GM13977 (cell line): ENCODE measurements around the gene CMYA5.

Source experiments
- DNase-seq: peaks from one replicate; pipeline ENCODE4 v3.0.0; 2012; ENCODE audit warnings: low spot score
- CTCF ChIP-seq: IDR thresholded peaks from 2 replicates; pipeline ENCODE4 v1.5.1; 2012; ENCODE audit warnings: mild to moderate bottlenecking, control low read depth; ENCODE audit not compliant: insufficient read depth; ENCODE audit errors: extremely low read depth, missing control alignments
- in situ Hi-C: fragments of 300-500 bp; cut with MboI; formaldehyde crosslinking; loops from one replicate; pipeline ENCODE4 v1.12.0; 2022; ENCODE audit warnings: low sequenced_read_pairs, low pct_unique_long_range_greater_than_20kb, mixed read lengths, inconsistent platforms; ENCODE audit not compliant: unreplicated experiment

CMYA5 gene

GRCh38 chr5:79809743-79810142 is 120.1 kb downstream of the CMYA5 start:
- TF ChIP-seq CTCF: no peak

GRCh38 chr5:79811081-79811480 is 121.4 kb downstream of the CMYA5 start:
- DNase-seq: no peak
- in situ Hi-C loops: no loop called here
- TF ChIP-seq CTCF: no peak

More at GRCh38 chr5:79809743-79810142, 120.1 kb downstream of the CMYA5 start:
- no peak for DNase-seq
- in situ Hi-C loops: no loop called here

- TF ChIP-seq CTCF: no peak
- in situ Hi-C loops: no loop called here
- no peak for DNase-seq
Observed at GRCh38 chr5:79811904-79812303, 122.3 kb downstream of the CMYA5 start.

GRCh38 chr5:79814699-79815098 is 125.1 kb downstream of the CMYA5 start:
- in situ Hi-C loops: no loop called here
- DNase-seq: no peak
- no peak for TF ChIP-seq CTCF

GRCh38 chr5:79816014-79816413 is 126.4 kb downstream of the CMYA5 start:
- DNase-seq: no peak
- in situ Hi-C loops: no loop called here
- no peak for TF ChIP-seq CTCF

GRCh38 chr5:79820648-79821047 is 131.0 kb downstream of the CMYA5 start:
- in situ Hi-C loops: no loop called here
- TF ChIP-seq CTCF: no peak
- no peak for DNase-seq

- in situ Hi-C loops: no loop called here
- DNase-seq: no peak
- no peak for TF ChIP-seq CTCF
Observed at GRCh38 chr5:79824444-79824843, 134.8 kb downstream of the CMYA5 start.
